GM19193 (cell line): ENCODE data around the gene SMAD7.

Experiments
- POLR2A ChIP-seq: IDR thresholded peaks from 4 replicates; pipeline ENCODE4 v1.6.1; 2011; ENCODE audit not compliant: insufficient read depth, insufficient read length; ENCODE audit errors: extremely low read depth

The SMAD7 gene

DNA sequence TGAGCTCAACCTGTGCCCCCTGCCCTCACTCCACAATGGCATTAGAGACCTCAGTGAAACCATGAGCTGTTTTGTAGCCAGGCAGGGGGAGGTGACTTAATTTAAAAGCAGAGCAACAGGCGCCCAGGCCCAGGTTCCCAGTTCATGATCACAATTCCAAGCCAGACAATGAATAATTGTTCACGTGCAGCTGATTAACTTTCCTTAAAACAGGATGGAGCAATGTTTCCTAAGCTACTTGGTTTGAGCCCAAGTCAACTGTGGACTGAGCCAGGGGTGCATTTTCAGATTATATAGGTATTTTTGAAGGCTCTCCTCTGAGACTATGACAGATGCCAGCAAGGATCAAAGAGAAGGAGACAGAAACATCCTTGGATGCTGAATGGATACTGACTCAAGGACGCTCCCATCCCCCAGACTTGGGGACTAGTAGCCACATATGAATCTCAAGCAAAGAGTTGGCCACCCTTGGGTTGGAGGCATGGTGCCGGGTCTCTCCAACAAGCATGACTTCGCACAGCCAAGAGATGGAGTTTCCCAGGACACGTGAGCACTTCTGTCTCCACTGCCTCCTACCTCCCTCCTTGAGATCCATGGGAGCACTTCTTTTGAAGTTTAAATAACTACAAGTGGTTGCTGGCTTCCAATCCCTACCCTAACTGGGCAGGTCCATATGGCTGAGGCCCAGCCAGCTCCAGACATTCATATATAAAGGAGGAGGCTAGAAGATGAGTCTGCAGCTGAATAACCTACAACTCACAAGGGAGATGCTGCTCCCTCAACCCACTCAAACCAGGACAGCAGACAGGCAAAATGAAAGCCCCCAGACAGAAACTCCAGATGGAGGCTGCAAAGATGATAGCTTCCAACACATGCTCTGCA, 12.7 kb downstream of the SMAD7 start:
- no peak for TF ChIP-seq POLR2A

GRCh38 chr18:48935433-48935774, 15.4 kb downstream of the SMAD7 start:
- TF ChIP-seq POLR2A: no peak

DNA sequence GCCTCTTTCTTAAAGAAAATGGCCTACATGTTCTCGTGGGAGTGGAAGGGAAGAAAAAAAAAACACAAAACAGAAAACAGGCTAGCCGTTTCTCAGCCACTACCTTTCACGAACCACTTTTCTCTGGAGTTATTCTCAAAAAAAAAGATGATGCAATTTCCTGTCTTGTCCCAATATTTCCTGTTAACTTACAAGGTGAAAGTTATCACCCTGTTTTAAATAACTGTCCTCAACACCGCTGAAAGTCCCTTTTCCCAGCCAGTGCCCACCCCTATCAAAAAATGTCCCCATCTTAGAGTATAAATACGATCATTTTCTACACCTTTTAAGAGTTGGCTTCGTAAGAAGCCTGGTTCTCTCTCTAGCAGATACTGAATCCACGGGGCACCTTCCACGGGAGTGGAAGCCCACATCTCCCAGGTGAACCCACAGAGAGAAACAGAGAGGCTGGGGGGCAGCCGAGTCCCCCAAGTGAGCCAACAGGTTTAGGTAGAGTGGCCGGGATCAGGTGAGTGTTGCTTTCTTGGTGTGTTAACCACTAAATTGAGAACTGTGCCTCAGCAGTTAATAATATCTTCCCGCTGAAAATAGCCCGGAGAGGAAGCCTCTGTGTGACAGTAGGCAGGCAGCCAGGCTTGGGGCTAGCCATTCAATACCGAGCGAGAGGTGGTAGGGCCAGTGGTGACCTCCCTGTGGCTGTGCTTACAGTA, 15.9 kb downstream of the SMAD7 start:
- TF ChIP-seq POLR2A: peak; percentile 26

DNA sequence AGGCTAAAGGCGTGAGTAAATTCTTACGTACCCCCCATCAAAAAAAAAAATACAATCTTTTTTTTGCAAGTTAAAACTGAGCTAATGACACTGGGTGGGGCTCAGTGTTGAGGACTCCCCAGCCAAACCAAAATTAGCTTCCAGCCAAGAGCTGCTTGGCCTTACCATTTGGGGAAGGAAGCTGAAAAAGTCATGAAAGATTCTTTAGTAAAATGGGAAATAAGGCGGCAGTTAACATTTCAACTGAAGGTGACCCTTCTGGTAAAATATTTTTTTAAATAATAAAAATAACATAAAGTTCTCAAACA, 16.4 kb downstream of the SMAD7 start:
- no peak for TF ChIP-seq POLR2A

DNA sequence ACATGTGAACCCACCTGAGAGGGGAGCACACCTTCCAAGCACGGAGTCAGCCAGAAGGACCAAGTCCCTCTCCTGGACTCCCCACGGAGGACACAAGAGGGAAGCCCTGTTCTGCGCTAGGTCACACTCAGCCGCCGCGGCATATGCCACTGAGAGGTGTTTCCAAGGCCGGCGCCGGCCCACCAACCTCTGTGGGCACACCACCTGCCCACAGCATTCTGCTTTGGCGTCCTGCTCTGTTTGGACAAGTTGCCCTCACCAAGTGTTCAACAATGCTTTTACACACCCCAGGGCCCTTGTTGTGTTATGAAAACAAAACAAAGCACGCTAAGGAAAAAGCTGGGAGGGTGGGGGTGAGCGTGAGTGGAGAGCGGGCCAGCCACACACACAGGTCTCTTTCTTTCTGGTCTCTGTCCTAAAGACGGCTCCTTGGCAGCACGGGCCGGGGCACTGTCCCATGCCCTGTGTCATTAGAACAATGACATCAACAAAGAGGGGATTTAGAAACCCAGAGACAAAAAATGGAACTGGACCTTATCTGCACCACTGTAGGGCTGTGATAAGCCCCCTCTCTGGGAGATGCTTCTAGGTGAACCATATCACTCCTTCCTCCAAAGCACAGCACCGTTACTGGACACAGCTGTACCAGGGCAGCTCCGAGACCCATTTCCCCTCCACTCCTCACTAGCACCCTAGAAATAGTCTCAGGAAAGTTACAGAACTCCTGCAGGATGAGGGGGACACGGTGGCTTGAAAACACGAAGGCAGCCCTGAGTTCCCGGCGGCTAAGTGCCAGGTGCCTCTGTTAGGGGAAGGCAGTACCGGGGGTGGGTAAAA, 17.0 kb downstream of the SMAD7 start:
- no peak for TF ChIP-seq POLR2A

DNA sequence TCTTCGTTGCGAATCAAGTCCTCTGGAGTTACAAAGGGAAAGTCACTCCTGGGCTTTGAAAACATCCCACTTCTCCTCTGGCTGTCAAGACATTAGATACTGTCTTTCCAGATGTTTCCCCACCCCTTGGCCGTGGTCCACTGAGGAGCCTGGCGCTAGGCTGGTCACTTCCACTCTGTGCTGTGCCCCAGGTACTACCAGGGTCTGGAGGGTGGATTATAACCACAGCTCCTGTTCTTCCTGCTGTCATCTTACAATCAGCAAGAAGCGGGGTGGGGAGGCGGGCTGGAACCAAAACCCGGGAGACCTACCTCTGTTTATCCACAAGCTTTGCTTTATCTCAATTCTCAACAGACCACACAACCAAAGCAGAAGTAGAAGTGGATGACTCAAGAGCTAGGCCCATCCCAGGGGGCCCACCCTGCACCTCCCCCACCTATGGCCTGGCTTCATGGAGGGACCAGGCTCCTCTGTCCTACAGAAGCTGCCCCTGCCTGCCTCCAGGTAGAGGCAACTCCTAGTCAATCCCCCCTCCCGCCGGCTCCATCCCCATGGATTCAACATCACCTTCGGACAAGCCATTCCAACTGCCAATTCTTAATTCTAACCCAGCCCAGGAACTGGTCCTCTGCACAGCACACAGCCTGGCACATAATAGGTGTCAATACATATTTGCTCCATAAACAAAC, 17.8 kb downstream of the SMAD7 start:
- TF ChIP-seq POLR2A: no peak

GRCh38 chr18:48932462-48932818, 18.3 kb downstream of the SMAD7 start:
- TF ChIP-seq POLR2A: no peak

- no peak for TF ChIP-seq POLR2A
These were observed 18.9 kb downstream of the SMAD7 start for GRCh38 chr18:48931680-48932461.

DNA sequence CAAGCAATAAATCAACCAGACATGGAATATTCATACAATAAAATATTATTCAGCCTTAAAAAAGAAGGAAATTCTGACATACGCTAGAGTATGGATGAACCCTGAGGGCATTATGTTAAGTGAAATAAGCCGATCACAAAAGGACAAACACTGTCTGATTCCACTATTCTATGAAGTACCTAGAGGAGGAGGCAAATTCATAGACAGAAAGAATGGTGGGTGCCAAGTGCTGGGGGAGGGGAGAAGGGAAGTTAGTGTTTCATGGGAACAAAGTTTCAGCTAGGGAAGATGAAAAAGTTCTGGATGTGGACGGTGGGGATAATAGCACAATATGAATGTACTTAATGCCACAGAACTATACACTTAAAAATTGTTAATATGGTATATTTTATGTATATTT, 19.8 kb downstream of the SMAD7 start:
- TF ChIP-seq POLR2A: no peak

GRCh38 chr18:48929941-48930713, 20.6 kb downstream of the SMAD7 start:
- no peak for TF ChIP-seq POLR2A

DNA sequence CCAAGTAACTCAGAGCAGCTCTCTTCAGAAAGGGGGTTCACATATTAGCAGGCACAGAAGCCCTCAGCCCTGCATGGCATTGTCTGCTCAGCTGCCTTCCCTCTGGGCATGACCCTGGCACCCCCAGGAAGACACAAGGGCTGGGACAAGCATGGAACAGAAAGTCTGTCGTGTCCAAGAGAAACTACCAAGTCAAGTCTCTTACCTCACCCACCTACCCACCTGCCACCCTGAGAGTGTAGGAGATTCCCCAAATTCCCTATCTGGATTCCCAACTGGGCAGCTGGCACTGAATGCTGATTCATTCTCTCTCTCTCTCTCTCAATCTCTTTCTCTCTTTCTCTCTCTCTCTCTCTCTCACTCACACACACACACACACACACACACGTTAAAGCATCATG, 21.6 kb downstream of the SMAD7 start:
- no peak for TF ChIP-seq POLR2A

DNA sequence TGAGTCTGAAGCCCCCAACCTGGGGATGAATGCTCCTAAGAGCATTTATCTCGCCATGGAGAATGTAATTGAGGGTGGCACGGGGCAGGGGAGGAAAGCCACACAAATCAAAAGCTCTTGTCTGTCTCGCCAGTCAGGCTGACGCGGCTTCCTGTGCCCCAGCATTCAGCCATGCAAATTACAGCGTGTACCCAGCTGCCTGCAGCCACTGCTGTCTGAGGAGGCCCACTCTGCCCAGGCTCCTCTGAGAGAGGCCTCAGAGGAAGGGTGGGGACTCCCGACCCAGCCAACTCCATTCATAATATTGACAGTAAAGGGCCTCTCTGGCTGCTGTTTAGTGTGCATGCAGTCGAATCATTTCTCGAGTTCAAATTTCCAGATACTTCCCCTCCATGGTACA, 22.0 kb downstream of the SMAD7 start:
- peak; percentile 70 for TF ChIP-seq POLR2A

GRCh38 chr18:48927286-48928080, 23.3 kb downstream of the SMAD7 start:
- TF ChIP-seq POLR2A: no peak
